Esophagus muscularis mucosa (tissue), 3 donors: Measurements from ENCODE around the gene HBZ.
"Not testable (repeated sequence)": the region's sequence is repeated elsewhere in the genome, so short reads cannot be mapped to it uniquely, and the experiment has no call there.

Source experiments
- CTCF ChIP-seq, 3 experiments: fragments of 200-600 bp in 2 of 3; fragments of 450-650 bp in 1 of 3; sonication (generic) in 2 of 3; IDR thresholded peaks; one replicate each; pipeline ENCODE4 v1.5.1; 2017 to 2019; ENCODE audit warnings: antibody characterized with exemption in 3 of 3, mild to moderate bottlenecking in 2 of 3, moderate library complexity in 1 of 3
- POLR2AphosphoS5 ChIP-seq, 2 donors: sonication (generic); formaldehyde crosslinking; IDR thresholded peaks; one replicate each; pipeline ENCODE4 v1.6.1; 2017; ENCODE audit warnings: antibody characterized with exemption in 2 of 2

GRCh38 chr16:163139-163538 lies 10.7 kb downstream of the HBZ start:
- TF ChIP-seq POLR2AphosphoS5, CTCF (IDR thresholded peaks at IDR 0.05): not testable (repeated sequence)
